ENCODE results near the gene NELFE.

NELFE gene

GRCh38 chr6:31971993-31972708 is 13.4 kb upstream of the NELFE start, which contains the start of gene DXO:
TSS of gene DXO (minus strand) at chr6:31972138. CDS start at chr6:31971675, 463 bp downstream.
- peak; percentile 99 for DNase-seq

- no peak for DNase-seq
Measured at GRCh38 chr6:31971279-31971992, 12.7 kb upstream of the NELFE start.

- DNase-seq = no peak
Measured at GRCh38 chr6:31970604-31971271, 12.0 kb upstream of the NELFE start.

GRCh38 chr6:31969712-31970603 is 11.2 kb upstream of the NELFE start:
- DNase-seq = no peak

GRCh38 chr6:31968791-31969711 is 10.3 kb upstream of the NELFE start:
- DNase-seq = no peak

GRCh38 chr6:31968326-31968725 is 9.6 kb upstream of the NELFE start:
- no peak for DNase-seq

- DNase-seq = no peak
Measured at GRCh38 chr6:31967926-31968320, 9.2 kb upstream of the NELFE start.

- DNase-seq = no peak
Measured at GRCh38 chr6:31966997-31967925, 8.5 kb upstream of the NELFE start.

- no peak for DNase-seq
Measured at GRCh38 chr6:31966506-31966905, 7.7 kb upstream of the NELFE start.

- DNase-seq = no peak
Measured at GRCh38 chr6:31965700-31966099, 6.9 kb upstream of the NELFE start.

- DNase-seq = no peak
Measured at GRCh38 chr6:31963921-31964320, 5.2 kb upstream of the NELFE start.

GRCh38 chr6:31961616-31962015 is 2.8 kb upstream of the NELFE start:
- DNase-seq = no peak

GRCh38 chr6:31958412-31958740 is 395 bp downstream of the NELFE start:
- DNase-seq = no peak

- no peak for DNase-seq
Measured at GRCh38 chr6:31956796-31957195, 2.0 kb downstream of the NELFE start.

GRCh38 chr6:31954511-31954910 is 4.3 kb downstream of the NELFE start:
- DNase-seq = no peak

- no peak for DNase-seq
Measured at GRCh38 chr6:31952890-31953289, 5.9 kb downstream of the NELFE start.

GRCh38 chr6:31952140-31952805 is 6.5 kb downstream of the NELFE start:
- DNase-seq = no peak

- no peak for DNase-seq
Measured at GRCh38 chr6:31949926-31950548, 8.7 kb downstream of the NELFE start.

- DNase-seq = no peak
Measured at GRCh38 chr6:31948753-31949413, 9.9 kb downstream of the NELFE start.

Data from activated gamma-delta T cell (primary cell).